ENCODE measurements around the gene PANK4.
"Not testable (repeated sequence)": the region's sequence is repeated elsewhere in the genome, so short reads cannot be mapped to it uniquely, and the experiment has no call there.

DNA sequence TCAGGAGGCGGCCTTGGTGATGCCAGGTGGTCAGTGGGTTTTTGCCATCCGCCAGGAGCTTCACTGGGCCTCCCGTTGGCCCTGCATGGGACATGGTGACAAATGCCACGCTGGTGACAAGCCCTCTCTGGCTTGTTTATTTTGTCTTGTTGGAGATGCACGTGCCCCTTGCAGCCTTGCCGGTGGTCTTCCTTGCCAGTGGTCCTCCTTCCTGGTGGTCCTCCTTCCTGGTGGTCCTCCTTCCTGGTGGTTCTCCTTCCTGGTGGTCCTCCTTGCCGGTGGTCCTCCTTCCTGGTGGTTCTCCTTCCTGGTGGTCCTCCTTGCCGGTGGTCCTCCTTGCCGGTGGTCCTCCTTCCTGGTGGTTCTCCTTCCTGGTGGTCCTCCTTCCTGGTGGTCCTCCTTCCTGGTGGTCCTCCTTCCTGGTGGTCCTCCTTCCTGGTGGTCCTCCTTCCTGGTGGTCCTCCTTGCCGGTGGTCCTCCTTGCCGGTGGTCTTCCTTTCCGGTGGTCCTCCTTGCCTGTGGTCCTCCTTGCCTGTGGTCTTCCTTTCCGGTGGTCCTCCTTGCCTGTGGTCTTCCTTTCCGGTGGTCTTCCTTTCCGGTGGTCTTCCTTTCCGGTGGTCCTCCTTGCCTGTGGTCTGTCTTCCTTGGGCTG, 67.2 kb downstream of the PANK4 start:
- TF ChIP-seq, protein P1, sequence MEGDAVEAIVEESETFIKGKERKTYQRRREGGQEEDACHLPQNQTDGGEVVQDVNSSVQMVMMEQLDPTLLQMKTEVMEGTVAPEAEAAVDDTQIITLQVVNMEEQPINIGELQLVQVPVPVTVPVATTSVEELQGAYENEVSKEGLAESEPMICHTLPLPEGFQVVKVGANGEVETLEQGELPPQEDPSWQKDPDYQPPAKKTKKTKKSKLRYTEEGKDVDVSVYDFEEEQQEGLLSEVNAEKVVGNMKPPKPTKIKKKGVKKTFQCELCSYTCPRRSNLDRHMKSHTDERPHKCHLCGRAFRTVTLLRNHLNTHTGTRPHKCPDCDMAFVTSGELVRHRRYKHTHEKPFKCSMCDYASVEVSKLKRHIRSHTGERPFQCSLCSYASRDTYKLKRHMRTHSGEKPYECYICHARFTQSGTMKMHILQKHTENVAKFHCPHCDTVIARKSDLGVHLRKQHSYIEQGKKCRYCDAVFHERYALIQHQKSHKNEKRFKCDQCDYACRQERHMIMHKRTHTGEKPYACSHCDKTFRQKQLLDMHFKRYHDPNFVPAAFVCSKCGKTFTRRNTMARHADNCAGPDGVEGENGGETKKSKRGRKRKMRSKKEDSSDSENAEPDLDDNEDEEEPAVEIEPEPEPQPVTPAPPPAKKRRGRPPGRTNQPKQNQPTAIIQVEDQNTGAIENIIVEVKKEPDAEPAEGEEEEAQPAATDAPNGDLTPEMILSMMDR (IDR thresholded peaks at IDR 0.05; ENCODE audit: extremely low read depth in 1 of 2, insufficient read depth in 1 of 2, low read depth in 1 of 2, low read length in 2 of 2), result not testable (repeated sequence)
- TF ChIP-seq POLR2A (IDR thresholded peaks at IDR 0.05; ENCODE audit: low read depth, low read length); EZH2 (IDR thresholded peaks at IDR 0.05; ENCODE audit: borderline replicate concordance, low read depth, low read length, severe bottlenecking); FOS (IDR thresholded peaks at IDR 0.05; ENCODE audit: borderline replicate concordance, insufficient read depth, low read length); MYC (IDR thresholded peaks at IDR 0.05; ENCODE audit: low read depth, low read length): not testable (repeated sequence)

Measured in endothelial cell of umbilical vein (primary cell).